Transverse colon (tissue), 4 donors: ENCODE measurements around the gene MAPK13. TPM values are rescaled to one million over a fixed set of nuclear protein-coding genes. Genes with fewer than 3 reads are reported as not detected.

Source experiments
- DNase-seq: peaks from one replicate; pipeline ENCODE4 v3.0.0-alpha.2; 2019
- H3K27ac ChIP-seq, 4 donors: fragments of 200-600 bp; sonication (generic); 2 replicates each; pipeline ENCODE4 v1.5.1; 2016 to 2018; ENCODE audit warnings: inconsistent platforms in 4 of 4
- H3K27me3 ChIP-seq: fragments of 200-600 bp; sonication (generic); 2 replicates; pipeline ENCODE4 v1.5.1; 2017; ENCODE audit warnings: inconsistent platforms
- H3K36me3 ChIP-seq, 4 donors: fragments of 200-600 bp; sonication (generic); 2 replicates each; pipeline ENCODE4 v1.5.1; 2017 to 2019; ENCODE audit warnings: inconsistent platforms in 4 of 4
- H3K4me1 ChIP-seq, 4 donors: fragments of 200-600 bp; sonication (generic); 2 replicates each; pipeline ENCODE4 v1.5.1; 2017 to 2020; ENCODE audit warnings: inconsistent platforms in 4 of 4
- H3K4me3 ChIP-seq, 4 donors: fragments of 200-600 bp; sonication (generic); 1 replicate in 1 of 4; 2 replicates in 3 of 4; pipeline versions ENCODE4 v1.5.1 to v1.6.1; 2017 to 2019; ENCODE audit warnings: inconsistent platforms in 4 of 4
- H3K9me3 ChIP-seq, 2 donors: fragments of 200-600 bp; sonication (generic); 2 replicates each; pipeline ENCODE4 v1.5.1; 2017 to 2019; ENCODE audit warnings: inconsistent platforms in 2 of 2
- CTCF ChIP-seq, 5 experiments: fragments of 200-600 bp in 3 of 5; fragments of 450-650 bp in 2 of 5; sonication (generic) in 3 of 5; IDR thresholded peaks; 1 replicate in 2 of 5; 2 replicates in 3 of 5; pipeline ENCODE4 v1.5.1; 2016 to 2017; ENCODE audit warnings: antibody characterized with exemption in 5 of 5, inconsistent platforms in 3 of 5, mild to moderate bottlenecking in 2 of 5, moderate library complexity in 1 of 5
- EP300 ChIP-seq: sonication (generic); formaldehyde crosslinking; IDR thresholded peaks from one replicate; pipeline ENCODE4 v1.6.1; 2017; ENCODE audit warnings: antibody characterized with exemption, low read depth
- POLR2A ChIP-seq: fragments of 450-650 bp; IDR thresholded peaks from one replicate; pipeline ENCODE4 v1.6.1; 2016; ENCODE audit warnings: antibody characterized with exemption, mild to moderate bottlenecking, moderate library complexity
- POLR2AphosphoS5 ChIP-seq, 3 donors: sonication (generic); formaldehyde crosslinking; IDR thresholded peaks; one replicate each; pipeline ENCODE4 v1.6.1; 2016; ENCODE audit warnings: antibody characterized with exemption in 3 of 3
- WGBS, 2 donors: methylation state at CpG; one replicate each; pipeline ENCODE4 v1.1.5; 2018; ENCODE audit warnings: low coverage in 1 of 2; 5-methylcytosine and 5-hydroxymethylcytosine counted together
- in situ Hi-C, 4 donors: fragments of 200-750 bp; cut with MboI; loops; one replicate each; pipeline versions ENCODE4 v1.15.0 to v1.15.1; 2017; ENCODE audit warnings: low sequenced_read_pairs in 3 of 4, low pct_ligation_motif_present in 1 of 4, low pct_unique_long_range_greater_than_20kb in 1 of 4
- intact Hi-C: fragments of 100-400 bp; cut with DNase I; formaldehyde crosslinking; loops from one replicate; pipeline ENCODE4 v1.15.1; 2023; ENCODE audit warnings: low total_unique reads
- total RNA-seq, 4 donors: library from RNA; depleted of rRNA; stranded (reverse); fragments of >200 nt; gene quantifications; one replicate each; pipeline ENCODE4 v1.1.0, GENCODE V29; 2016

Gene MAPK13
- total RNA-seq, 4 donors from 2014 or later: 67.7 to 200 (median 146) TPM

GRCh38 chr6:36095497-36096391 is 34.6 kb upstream of the MAPK13 start:
- H3K27me3 ChIP-seq: no peaks in the 10 kb centered on the region
- peak; percentile 74 for DNase-seq
- no peaks in the 10 kb centered on the region for H3K36me3 ChIP-seq
- H3K4me1 ChIP-seq: peaks cover 0 to 31% (median 25%) of the 10 kb centered on the region in 4 donors
- H3K9me3 ChIP-seq: no peaks in the 10 kb centered on the region
- in situ Hi-C loops: loop anchor here in 3 of 4 donors (5.0 to 10.0 kb wide), 2 partner anchors 68 to 71 kb away; partner anchors contain the start of genes MAPK14 (in 3 of the 3) and SLC26A8 (in 1 of the 3)
- TF ChIP-seq CTCF (IDR thresholded peaks at IDR 0.05): peak in 2 of 5 experiments; percentile 2 to 32
- TF ChIP-seq EP300: no peak
- peak; percentile 51 to 88 (median 83) for TF ChIP-seq POLR2AphosphoS5 (IDR thresholded peaks at IDR 0.05)
- TF ChIP-seq POLR2A: peak; percentile 49
- WGBS, 2 donors: 49 to 60% methylated on average over 4 to 8 of the region's 8 CpGs
- H3K27ac ChIP-seq: peak overlapping the region; percentile 69 to 84 (median 82)
- H3K4me3 ChIP-seq: peak overlapping the region in 1 of 4 donors; percentile 18
- intact Hi-C loops: loop anchor here (1.0 kb wide), 1 partner anchor 68 kb away; the partner anchor contains the start of gene MAPK14

- no peak overlapping the region for H3K4me3 ChIP-seq
- WGBS, 2 donors: 81 to 83% methylated on average over 3 of the region's 3 CpGs
- no peak overlapping the region for H3K27ac ChIP-seq
- TF ChIP-seq CTCF (IDR thresholded peaks at IDR 0.05) (no peak), EP300 (no peak), POLR2AphosphoS5 (IDR thresholded peaks at IDR 0.05) (no peak), POLR2A (no peak)
- in situ Hi-C loops (loop anchor here in 3 of 4 donors (5.0 to 10.0 kb wide), 2 partner anchors 71 to 74 kb away; partner anchors contain the start of genes MAPK14 (in 3 of the 3) and SLC26A8 (in 1 of the 3)), intact Hi-C loops (no loop called here)
- no peak for DNase-seq
- H3K36me3 ChIP-seq: peaks cover 0 to 21% (median 5%) of the 10 kb centered on the region in 4 donors
- H3K27me3 ChIP-seq: no peaks in the 10 kb centered on the region
- peaks cover 0 to 31% (median 25%) of the 10 kb centered on the region in 4 donors for H3K4me1 ChIP-seq
- H3K9me3 ChIP-seq: no peaks in the 10 kb centered on the region
Measured at GRCh38 chr6:36098253-36098919, 31.9 kb upstream of the MAPK13 start.

GRCh38 chr6:36098920-36099647 is 31.2 kb upstream of the MAPK13 start:
- Histone ChIP-seq H3K36me3 (peaks cover 0 to 22% (median 8%) of the 10 kb centered on the region in 4 donors), H3K4me3 (no peak overlapping the region), H3K4me1 (peaks cover 0 to 31% (median 25%) of the 10 kb centered on the region in 4 donors), H3K27me3 (no peaks in the 10 kb centered on the region), H3K27ac (no peak overlapping the region), H3K9me3 (no peaks in the 10 kb centered on the region)
- no peak for DNase-seq
- WGBS, 2 donors: 66 to 70% methylated on average over 3 to 5 of the region's 5 CpGs
- intact Hi-C loops: no loop called here
- in situ Hi-C loops: loop anchor here in 3 of 4 donors (5.0 to 10.0 kb wide), 2 partner anchors 72 to 74 kb away; partner anchors contain the start of genes MAPK14 (in 3 of the 3) and SLC26A8 (in 1 of the 3)
- no peak for TF ChIP-seq POLR2AphosphoS5 (IDR thresholded peaks at IDR 0.05)
- no peak for TF ChIP-seq CTCF (IDR thresholded peaks at IDR 0.05)
- TF ChIP-seq EP300: no peak
- TF ChIP-seq POLR2A: no peak
